Tibial nerve (tissue), 4 donors: ENCODE results near the gene HRAS. TPM values are rescaled to one million over a fixed set of nuclear protein-coding genes. Genes with fewer than 3 reads are reported as not detected.

Experiments
- DNase-seq, 2 donors: peaks; one replicate each; pipeline ENCODE4 v3.0.0-alpha.2; 2019; ENCODE audit warnings: low spot score in 2 of 2
- H3K27ac ChIP-seq, 4 donors: fragments of 200-600 bp; sonication (generic) in 3 of 4; one replicate each; pipeline ENCODE4 v1.5.1; 2017 to 2019; ENCODE audit warnings: mild to moderate bottlenecking in 1 of 4
- H3K27me3 ChIP-seq, 2 donors: fragments of 200-600 bp; sonication (generic) in 1 of 2; one replicate each; pipeline versions ENCODE4 v1.5.1 to v1.6.0; 2017 to 2019
- H3K36me3 ChIP-seq, 3 donors: fragments of 200-600 bp; sonication (generic); one replicate each; pipeline ENCODE4 v1.5.1; 2018 to 2019
- H3K4me1 ChIP-seq, 4 donors: fragments of 200-600 bp; sonication (generic) in 3 of 4; one replicate each; pipeline ENCODE4 v1.5.1; 2017 to 2019
- H3K4me3 ChIP-seq, 4 donors: fragments of 200-600 bp; sonication (generic) in 3 of 4; one replicate each; pipeline ENCODE4 v1.5.1; 2017 to 2019; ENCODE audit warnings: mild to moderate bottlenecking in 1 of 4, moderate library complexity in 1 of 4
- H3K9me3 ChIP-seq, 4 donors: fragments of 200-600 bp; sonication (generic) in 3 of 4; one replicate each; pipeline ENCODE4 v1.5.1; 2017 to 2019
- EP300 ChIP-seq, 2 donors: sonication (generic); formaldehyde crosslinking; IDR thresholded peaks; one replicate each; pipeline ENCODE4 v1.6.1; 2017; ENCODE audit warnings: antibody characterized with exemption in 2 of 2, mild to moderate bottlenecking in 1 of 2
- POLR2A ChIP-seq, 2 donors: fragments of 450-650 bp; IDR thresholded peaks; one replicate each; pipeline ENCODE4 v1.6.1; 2017; ENCODE audit warnings: antibody characterized with exemption in 2 of 2, mild to moderate bottlenecking in 2 of 2, moderate library complexity in 2 of 2
- WGBS, 2 donors: methylation state at CpG; one replicate each; pipeline ENCODE4 v1.1.5; 2018; 5-methylcytosine and 5-hydroxymethylcytosine counted together
- small RNA-seq: library from RNA; depleted of rRNA; stranded (forward); fragments of <200 nt; gene quantifications from one replicate; pipeline ENCODE3, GENCODE V24; 2016
- total RNA-seq, 4 donors: library from RNA; depleted of rRNA; stranded (reverse); fragments of >200 nt; gene quantifications; one replicate each; pipeline ENCODE4 v1.1.0, GENCODE V29; 2016
- TF ChIP-seq, protein P1 (sequence below), 5 experiments: fragments of 200-600 bp in 3 of 5; fragments of 450-650 bp in 2 of 5; sonication (generic) in 3 of 5; IDR thresholded peaks; one replicate each; pipeline ENCODE4 v1.5.1; 2016 to 2019; ENCODE audit warnings: antibody characterized with exemption in 5 of 5, mild to moderate bottlenecking in 3 of 5, moderate library complexity in 2 of 5

Gene HRAS
- total RNA-seq, 4 donors from 2014 or later = 64.3 to 71.1 (median 68.1) TPM

DNA sequence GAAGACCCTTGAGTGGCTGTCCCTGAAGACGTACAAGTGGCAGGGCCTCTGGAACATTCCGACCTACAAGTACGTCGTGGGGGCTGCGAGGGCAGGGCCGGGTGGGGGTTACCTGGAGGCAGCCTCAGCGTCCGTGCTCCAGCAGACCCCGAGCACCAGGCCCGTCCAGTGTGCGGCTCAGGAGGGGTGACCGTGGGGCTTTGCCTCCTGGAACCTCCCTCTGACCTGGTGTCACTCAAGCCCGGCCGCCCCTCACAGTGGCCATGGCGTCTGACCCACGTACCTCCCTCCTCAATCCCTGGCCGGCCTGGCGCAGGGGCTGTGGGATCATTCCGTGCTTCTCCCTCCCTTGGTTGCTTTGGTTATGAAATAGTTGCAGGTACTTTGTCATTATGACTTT lies 46.8 kb downstream of the HRAS start:
- Histone ChIP-seq H3K4me3 (no peak overlapping the region), H3K36me3 (peaks cover 0 to 64% (median 2%) of the 10 kb centered on the region in 3 donors), H3K9me3 (no peaks in the 10 kb centered on the region), H3K27me3 (no peaks in the 10 kb centered on the region), H3K27ac (no peak overlapping the region), H3K4me1 (no peaks in the 10 kb centered on the region)
- no peak for DNase-seq
- WGBS, 2 donors = 95 to 97% methylated on average over 10 to 19 of the region's 19 CpGs
- no peak for TF ChIP-seq POLR2A (IDR thresholded peaks at IDR 0.05)
- TF ChIP-seq, protein P1, sequence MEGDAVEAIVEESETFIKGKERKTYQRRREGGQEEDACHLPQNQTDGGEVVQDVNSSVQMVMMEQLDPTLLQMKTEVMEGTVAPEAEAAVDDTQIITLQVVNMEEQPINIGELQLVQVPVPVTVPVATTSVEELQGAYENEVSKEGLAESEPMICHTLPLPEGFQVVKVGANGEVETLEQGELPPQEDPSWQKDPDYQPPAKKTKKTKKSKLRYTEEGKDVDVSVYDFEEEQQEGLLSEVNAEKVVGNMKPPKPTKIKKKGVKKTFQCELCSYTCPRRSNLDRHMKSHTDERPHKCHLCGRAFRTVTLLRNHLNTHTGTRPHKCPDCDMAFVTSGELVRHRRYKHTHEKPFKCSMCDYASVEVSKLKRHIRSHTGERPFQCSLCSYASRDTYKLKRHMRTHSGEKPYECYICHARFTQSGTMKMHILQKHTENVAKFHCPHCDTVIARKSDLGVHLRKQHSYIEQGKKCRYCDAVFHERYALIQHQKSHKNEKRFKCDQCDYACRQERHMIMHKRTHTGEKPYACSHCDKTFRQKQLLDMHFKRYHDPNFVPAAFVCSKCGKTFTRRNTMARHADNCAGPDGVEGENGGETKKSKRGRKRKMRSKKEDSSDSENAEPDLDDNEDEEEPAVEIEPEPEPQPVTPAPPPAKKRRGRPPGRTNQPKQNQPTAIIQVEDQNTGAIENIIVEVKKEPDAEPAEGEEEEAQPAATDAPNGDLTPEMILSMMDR (IDR thresholded peaks at IDR 0.05) = no peak
- TF ChIP-seq EP300 (IDR thresholded peaks at IDR 0.05) = no peak

DNA sequence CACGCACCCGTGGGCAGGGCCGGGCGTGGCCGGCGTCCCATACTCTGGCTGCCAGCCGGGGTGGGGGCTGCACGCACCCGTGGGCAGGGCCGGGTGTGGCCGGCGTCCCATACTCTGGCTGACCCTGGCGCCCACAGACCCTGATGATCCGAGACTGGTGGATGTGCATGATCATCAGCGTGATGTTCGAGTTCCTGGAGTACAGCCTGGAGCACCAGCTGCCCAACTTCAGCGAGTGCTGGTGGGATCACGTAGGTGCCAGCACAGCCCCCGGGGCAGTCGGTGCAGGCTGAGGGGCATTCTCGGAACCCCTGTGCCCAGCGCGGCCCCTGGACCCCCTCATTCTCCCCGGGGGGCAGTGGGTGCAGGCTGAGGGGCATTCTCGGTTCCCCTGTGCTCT lies 47.3 kb downstream of the HRAS start:
- H3K36me3 ChIP-seq = peaks cover 0 to 59% (median 0%) of the 10 kb centered on the region in 3 donors
- WGBS, 2 donors = 80 to 93% methylated on average over 8 to 18 of the region's 25 CpGs

DNA sequence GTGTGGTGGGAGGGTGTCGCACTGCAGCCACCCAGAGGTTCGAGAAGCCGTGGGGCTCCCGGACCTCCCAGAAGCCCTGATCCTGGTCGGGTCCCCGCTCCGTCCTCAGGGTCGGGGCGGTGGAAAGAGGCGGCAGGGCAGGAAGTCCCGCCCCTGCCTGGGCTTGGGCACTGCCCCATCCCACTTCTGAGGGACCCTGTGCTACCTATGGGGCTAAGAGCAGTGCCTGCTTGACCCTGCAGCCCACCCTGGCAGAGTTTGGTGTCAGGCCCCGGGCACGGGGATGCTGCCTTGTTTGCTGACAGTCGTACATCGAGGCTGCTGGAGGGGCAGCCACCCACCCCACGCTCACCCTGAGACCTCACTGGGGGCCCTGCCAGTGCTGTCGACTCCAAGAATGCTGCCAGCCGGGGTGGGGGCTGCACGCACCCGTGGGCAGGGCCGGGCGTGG lies 47.8 kb downstream of the HRAS start:
- WGBS, 2 donors = 75 to 91% methylated on average over 7 to 14 of the region's 22 CpGs
- H3K4me1 ChIP-seq = no peaks in the 10 kb centered on the region
- TF ChIP-seq EP300 (IDR thresholded peaks at IDR 0.05) = no peak
- TF ChIP-seq, protein P1 (IDR thresholded peaks at IDR 0.05) = no peak
- TF ChIP-seq POLR2A (IDR thresholded peaks at IDR 0.05) = no peak
- H3K9me3 ChIP-seq = no peaks in the 10 kb centered on the region
- H3K36me3 ChIP-seq = peaks cover 0 to 54% (median 0%) of the 10 kb centered on the region in 3 donors
- H3K27me3 ChIP-seq = no peaks in the 10 kb centered on the region
- DNase-seq = no peak
- H3K4me3 ChIP-seq = no peak overlapping the region
- H3K27ac ChIP-seq = no peak overlapping the region

More for the DNA sequence above, 47.3 kb downstream of the HRAS start:
- TF ChIP-seq POLR2A (IDR thresholded peaks at IDR 0.05) = no peak
- TF ChIP-seq, protein P1 (IDR thresholded peaks at IDR 0.05) = no peak
- TF ChIP-seq EP300 (IDR thresholded peaks at IDR 0.05) = no peak
- H3K27me3 ChIP-seq = no peaks in the 10 kb centered on the region
- H3K4me1 ChIP-seq = no peaks in the 10 kb centered on the region
- no peaks in the 10 kb centered on the region for H3K9me3 ChIP-seq
- DNase-seq = no peak
- H3K4me3 ChIP-seq = no peak overlapping the region
- no peak overlapping the region for H3K27ac ChIP-seq

DNA sequence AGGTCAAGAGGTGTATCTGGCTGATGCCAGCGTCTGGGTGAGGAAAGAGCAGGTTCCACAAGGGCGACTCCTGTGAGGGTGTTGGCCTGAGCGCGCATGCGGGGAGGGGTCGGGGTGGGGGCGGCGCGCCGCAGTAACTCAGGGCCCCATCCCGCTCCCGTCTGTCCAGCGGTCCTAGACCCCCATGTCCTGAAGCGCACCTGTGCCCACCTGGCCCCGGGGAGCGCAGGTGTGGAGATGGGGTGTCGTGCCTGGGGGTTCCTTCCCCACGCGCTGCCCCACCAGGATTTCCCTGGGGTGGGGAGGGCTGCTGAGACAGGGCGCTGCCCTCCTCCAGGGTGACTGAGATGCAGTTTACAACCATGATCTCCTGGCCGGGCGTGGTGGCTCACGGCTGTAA lies 49.2 kb downstream of the HRAS start:
- Histone ChIP-seq H3K4me3 (no peak overlapping the region), H3K9me3 (no peaks in the 10 kb centered on the region), H3K4me1 (no peaks in the 10 kb centered on the region), H3K27ac (no peak overlapping the region), H3K27me3 (no peaks in the 10 kb centered on the region), H3K36me3 (peaks cover 0 to 45% (median 0%) of the 10 kb centered on the region in 3 donors)
- WGBS, 2 donors = 88 to 94% methylated on average over 10 to 18 of the region's 23 CpGs
- no peak for DNase-seq
- TF ChIP-seq, protein P1 (IDR thresholded peaks at IDR 0.05) = no peak
- TF ChIP-seq POLR2A (IDR thresholded peaks at IDR 0.05) (no peak), EP300 (IDR thresholded peaks at IDR 0.05) (no peak)

DNA sequence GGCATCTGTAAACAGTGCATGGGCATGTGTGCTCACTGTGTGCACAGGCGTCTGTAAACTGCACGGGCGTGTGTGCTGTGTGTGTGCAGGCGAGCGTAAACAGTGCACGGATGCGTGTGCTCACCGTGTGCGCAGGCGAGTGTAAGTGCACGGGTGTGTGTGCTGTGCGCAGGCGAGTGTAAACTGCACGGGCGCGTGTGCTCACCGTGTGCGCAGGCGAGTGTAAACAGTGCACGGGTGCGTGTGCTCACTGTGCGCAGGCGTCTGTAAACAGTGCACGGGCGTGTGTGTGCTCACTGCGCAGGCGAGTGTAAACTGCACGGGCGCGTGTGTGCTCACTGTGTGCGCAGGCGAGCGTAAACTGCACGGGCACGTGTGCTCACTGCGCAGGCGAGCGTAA lies 50.8 kb downstream of the HRAS start:
- Histone ChIP-seq H3K4me1 (no peaks in the 10 kb centered on the region), H3K4me3 (no peak overlapping the region), H3K36me3 (peaks cover 0 to 36% (median 0%) of the 10 kb centered on the region in 3 donors), H3K9me3 (no peaks in the 10 kb centered on the region), H3K27me3 (no peaks in the 10 kb centered on the region), H3K27ac (no peak overlapping the region)
- no peak for TF ChIP-seq POLR2A (IDR thresholded peaks at IDR 0.05)
- TF ChIP-seq EP300 (IDR thresholded peaks at IDR 0.05) = no peak
- TF ChIP-seq, protein P1 (IDR thresholded peaks at IDR 0.05) = no peak
- no peak for DNase-seq
- WGBS, 2 donors = 94% methylated on average over 38 of the region's 38 CpGs

Small RNA genes within 50 kb of the gene (small RNA-seq; reads per million reads assigned to genes)
- 8.2 reads per million, percentile 88 among the genes with 10 or more reads in this experiment for gene MIR210

Other genes starting within 250 kb of the HRAS start
- gene PGGHG, start 246.4 kb downstream of the HRAS start, total RNA-seq = 100 to 1,000 TPM in 1 of 4 donors, 10 to 100 TPM in 3; 43.7 to 166 (median 55.6) TPM
- gene IFITM5, start 236.1 kb downstream of the HRAS start, total RNA-seq = not detected
- gene IFITM2, start 227.8 kb downstream of the HRAS start, total RNA-seq = 100 to 1,000 TPM; 258 to 624 (median 292) TPM
- 100 to 1,000 TPM; 216 to 431 (median 256) TPM for gene IFITM1, start 221.5 kb downstream of the HRAS start, total RNA-seq
- gene IFITM3, start 214.7 kb downstream of the HRAS start, total RNA-seq = 100 to 1,000 TPM; 258 to 816 (median 325) TPM
- gene B4GALNT4, start 166.1 kb downstream of the HRAS start, total RNA-seq = 10 to 100 TPM in 2 of 4 donors, 1 to 10 TPM in 2; 7.1 to 22.2 (median 14.1) TPM
- gene PKP3, start 141.4 kb downstream of the HRAS start, total RNA-seq = 10 to 100 TPM in 3 of 4 donors, 1 to 10 TPM in 1; 4.6 to 16.2 (median 13.5) TPM
- 10 to 100 TPM; 29.1 to 81.1 (median 69.3) TPM for gene SIGIRR, start 120.6 kb downstream of the HRAS start, total RNA-seq
- under 1 TPM in 3 of 4 donors, not detected in 1; 0.78 to 0.90 (median 0.87) TPM for gene ANO9, start 93.6 kb downstream of the HRAS start, total RNA-seq
- gene PTDSS2, start 85.3 kb downstream of the HRAS start, total RNA-seq = 100 to 1,000 TPM in 1 of 4 donors, 10 to 100 TPM in 3; 54.2 to 100 (median 63.9) TPM
- gene RNH1, start 28.3 kb downstream of the HRAS start, total RNA-seq = 100 to 1,000 TPM; 220 to 303 (median 281) TPM
- gene LRRC56, start 2.0 kb upstream of the HRAS start, total RNA-seq = 1 to 10 TPM in 1 of 4 donors, under 1 TPM in 2, not detected in 1; 0.22 to 1.4 (median 0.60) TPM
- gene LMNTD2, start 25.2 kb upstream of the HRAS start, total RNA-seq = 1 to 10 TPM; 1.3 to 5.9 (median 3.2) TPM
- gene RASSF7, start 25.4 kb upstream of the HRAS start, total RNA-seq = 10 to 100 TPM; 21.0 to 25.6 (median 23.1) TPM
- gene PHRF1, start 40.9 kb upstream of the HRAS start, total RNA-seq = 10 to 100 TPM; 27.1 to 49.2 (median 34.9) TPM
- gene IRF7, start 80.4 kb upstream of the HRAS start, total RNA-seq = 10 to 100 TPM in 3 of 4 donors, 1 to 10 TPM in 1; 9.0 to 37.7 (median 27.5) TPM
- not detected for gene CDHR5, start 89.4 kb upstream of the HRAS start, total RNA-seq
- gene SCT, start 91.6 kb upstream of the HRAS start, total RNA-seq = not detected
- 1 to 10 TPM in 1 of 4 donors, under 1 TPM in 2, not detected in 1; 0.84 to 2.5 (median 0.90) TPM for gene DRD4, start 101.7 kb upstream of the HRAS start, total RNA-seq
- gene DEAF1, start 159.6 kb upstream of the HRAS start, total RNA-seq = 10 to 100 TPM; 31.6 to 54.3 (median 41.2) TPM
- 10 to 100 TPM; 15.3 to 43.9 (median 38.1) TPM for gene TMEM80, start 160.2 kb upstream of the HRAS start, total RNA-seq
- 10 to 100 TPM; 29.1 to 48.0 (median 32.7) TPM for gene EPS8L2, start 170.7 kb upstream of the HRAS start, total RNA-seq
- 100 to 1,000 TPM; 203 to 323 (median 241) TPM for gene TALDO1, start 211.9 kb upstream of the HRAS start, total RNA-seq
- gene GATD1, start 241.9 kb upstream of the HRAS start, total RNA-seq = 10 to 100 TPM; 22.1 to 41.4 (median 27.3) TPM